NK-92 treated with Interleukin-12 subunit alpha and Interleukin-12 subunit beta, amount 100 ng/mL, for 24 hours (cell line): ENCODE measurements around the gene OMP.

Experiments used
- DNase-seq: peaks from one replicate; lab custom pipeline; 2025; lab: John Stamatoyannopoulos, UW

The OMP gene

DNA sequence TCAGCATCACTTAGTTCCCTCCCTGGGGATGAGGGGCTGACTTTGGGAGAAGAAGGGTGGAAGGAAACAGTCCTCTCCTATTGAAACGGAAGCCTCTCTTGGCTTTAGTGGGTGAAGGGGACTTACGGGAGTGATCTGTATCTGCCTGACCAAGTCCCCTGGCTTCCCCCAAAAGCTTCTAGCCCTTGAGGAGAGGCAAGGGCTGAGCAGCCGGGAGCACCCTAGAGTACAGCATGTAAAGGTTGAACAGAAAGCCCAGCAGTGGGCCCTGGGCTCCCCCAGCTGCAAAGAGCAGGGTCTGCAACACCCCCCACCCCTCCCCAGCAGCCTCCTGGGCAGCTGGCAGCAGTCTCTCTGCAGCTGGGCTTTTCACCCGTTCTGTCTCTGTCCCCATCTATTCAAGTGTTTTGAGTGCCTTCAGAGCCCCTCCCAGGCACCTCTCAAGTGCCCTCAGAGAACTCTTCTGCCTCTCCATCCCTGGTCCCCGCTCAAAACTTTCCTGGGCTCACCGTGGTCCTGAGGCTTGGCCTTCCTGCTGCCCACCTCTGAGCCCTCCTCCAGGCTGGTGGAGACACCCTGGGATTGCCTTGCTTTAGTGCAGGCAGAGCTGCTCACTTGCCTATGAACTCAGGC, 33.2 kb upstream of the OMP start:
- DNase-seq = no peak

DNA sequence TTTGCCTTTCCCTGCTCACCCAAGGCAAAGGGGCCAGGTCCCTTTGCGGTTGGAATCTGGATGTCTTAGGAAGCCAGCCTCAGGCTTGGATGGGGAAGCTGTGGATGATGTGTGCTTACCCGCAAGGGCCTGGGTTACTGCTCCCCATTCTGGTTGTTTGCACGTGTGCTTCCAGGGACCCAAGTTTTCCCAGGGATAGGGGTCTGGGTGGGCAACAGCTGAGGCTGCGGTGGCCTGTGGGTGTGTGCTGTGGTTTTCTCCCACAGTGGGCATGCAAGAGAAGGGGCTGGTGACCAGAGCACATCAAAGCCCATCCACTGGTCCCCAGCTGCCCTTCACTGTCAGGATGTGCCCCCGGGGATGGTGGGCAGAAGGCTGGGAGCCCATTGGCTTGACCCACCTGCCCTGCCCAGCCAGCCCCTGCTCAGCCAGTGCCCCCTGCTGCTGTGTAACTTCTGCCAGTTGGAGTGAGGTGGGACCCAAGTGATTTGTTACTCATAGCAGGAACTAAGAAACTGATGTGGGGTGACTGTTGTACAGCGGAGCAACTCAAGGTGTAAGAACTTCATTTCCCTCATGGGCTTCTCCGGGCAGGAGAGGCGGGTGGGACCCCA, 32.6 kb upstream of the OMP start:
- DNase-seq = no peak

DNA sequence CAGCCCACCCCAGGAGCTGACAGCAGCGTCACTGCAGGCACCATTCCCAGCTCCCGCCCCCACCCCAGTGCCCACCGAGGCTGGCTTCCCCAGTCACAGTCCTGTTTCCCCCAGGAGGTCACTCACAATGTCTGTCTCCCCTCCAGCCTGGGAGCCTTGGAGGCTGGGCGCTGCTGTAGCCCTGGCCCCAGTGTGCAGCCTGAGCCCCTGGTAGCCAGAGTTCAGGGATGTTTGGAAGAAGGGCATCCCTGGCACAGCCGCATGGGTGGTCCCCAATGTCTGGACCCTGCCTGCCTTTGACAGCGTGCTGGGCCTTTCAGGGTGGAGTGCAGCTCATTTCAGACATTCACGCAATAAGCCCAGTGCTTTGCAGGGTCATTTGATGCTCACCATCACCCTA, 31.6 kb upstream of the OMP start:
- DNase-seq = no peak

DNA sequence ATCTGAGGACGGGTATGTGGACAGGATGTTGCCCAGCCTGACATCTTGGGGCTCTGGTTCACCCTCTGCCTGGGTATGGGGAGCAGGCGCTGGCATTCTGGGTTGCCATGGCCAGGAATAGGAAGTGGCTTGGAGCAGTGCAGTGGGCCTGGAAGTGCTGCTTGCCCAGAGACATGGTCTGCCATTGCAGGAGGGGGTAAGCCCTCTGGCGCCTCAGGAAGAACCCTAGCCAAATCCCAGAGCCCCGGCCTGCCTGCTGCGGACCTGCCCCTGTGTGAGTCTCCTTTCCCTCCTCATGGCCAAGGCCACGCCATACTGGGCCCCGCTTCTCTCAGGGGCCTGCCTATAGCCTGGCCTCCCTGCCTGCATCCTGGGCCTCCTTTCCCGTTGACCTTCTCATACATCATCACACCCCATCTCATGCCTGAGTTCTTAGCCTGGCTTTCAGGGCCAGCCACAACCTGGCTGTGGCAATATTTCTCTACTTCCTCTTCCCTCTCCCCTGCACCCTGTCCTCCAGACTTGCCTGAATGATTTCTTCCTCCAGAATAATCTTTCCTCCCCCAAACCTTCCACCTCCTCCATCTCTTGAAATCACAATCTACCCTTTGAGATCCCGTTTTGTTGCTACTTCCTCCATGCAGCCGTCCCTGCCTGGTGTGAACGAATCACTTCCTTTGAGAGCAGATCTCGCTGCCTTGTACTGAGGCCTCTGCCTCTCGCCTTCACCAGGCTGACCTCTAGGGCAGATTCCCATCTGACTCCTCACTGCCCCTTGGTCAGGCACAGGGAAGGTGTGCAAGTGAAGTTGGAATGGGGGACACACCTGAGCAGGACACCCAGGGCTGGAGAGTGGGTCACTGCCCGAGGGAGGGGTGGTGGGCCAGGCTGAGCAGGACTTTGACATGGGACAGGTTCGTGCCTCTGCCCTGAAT, 30.7 kb upstream of the OMP start:
- peak; percentile 19 for DNase-seq

DNA sequence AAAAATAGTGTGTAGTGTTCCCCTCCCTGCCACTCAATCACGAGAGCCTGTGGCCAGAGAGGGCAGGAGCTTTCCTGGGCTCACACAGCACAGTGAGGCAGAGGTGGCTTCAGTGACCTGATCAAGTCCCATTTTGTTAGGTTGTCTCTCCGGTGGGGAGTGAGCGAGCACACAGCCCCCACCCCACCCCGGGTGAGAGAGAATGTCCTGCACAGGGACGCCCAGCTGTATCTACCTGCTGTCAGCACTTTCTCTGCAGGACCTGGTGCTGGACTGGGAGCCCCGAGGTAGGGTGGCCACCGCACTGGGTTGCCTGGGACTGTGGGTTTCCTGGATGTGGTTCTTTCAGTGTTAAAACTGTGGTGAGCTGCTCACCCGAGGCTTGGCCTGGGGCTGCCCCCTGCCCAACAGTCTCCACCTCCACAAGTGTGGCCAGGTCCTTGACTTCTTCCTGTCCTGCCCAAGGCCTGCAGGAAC, 29.8 kb upstream of the OMP start:
- DNase-seq = peak; percentile 67

DNA sequence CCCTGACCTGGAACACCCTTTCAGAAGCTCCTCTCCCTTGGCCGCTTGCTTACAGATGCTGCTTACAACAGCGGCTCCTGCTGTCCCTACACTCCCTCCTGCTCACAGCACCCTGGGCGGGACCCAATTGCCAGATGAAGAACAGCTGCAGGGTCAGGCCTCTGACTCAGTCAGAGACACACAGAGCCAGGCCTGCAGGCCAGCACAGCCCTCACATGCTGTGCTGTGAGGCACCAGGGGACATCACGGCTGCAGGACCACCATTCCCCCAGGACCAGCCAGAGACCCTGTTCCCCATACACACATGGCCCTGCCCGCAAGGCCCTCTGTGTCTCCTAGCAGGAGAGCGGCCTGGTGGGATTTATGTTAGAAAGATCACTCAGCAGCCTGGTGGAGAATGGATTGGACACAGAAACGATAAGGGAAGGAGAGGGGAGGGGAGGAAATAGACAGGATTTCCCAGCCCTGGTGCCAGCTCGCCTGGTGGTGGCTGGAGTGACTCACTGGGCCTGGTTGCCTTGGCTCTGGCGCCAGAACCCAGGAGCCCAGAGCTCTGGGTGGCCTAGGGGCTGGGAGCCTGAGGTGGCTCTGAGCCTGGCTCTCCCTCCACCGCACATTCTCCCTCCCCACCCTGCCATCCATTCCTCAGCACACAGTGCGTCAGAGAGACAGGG, 29.2 kb upstream of the OMP start:
- DNase-seq = no peak

DNA sequence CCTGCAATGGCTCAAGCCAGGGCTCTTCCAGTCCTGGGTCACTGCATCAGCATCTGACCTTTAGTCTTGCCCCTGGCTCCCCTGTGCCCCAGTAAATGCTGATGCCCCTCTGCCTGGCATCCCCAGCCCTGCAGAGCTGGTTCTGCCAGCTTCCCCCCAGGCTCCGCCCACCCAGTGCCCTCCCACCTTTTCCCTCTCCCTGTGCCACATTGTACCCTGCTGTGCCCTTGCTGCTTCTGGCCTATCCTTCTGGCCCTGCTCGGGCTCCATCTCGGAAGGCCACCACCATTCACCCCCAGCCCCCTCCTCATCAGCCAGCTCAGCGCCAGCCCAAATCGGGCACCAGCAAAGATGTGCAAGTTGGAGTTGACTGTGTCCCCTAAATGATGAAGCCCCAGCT, 28.4 kb upstream of the OMP start:
- DNase-seq = no peak

DNA sequence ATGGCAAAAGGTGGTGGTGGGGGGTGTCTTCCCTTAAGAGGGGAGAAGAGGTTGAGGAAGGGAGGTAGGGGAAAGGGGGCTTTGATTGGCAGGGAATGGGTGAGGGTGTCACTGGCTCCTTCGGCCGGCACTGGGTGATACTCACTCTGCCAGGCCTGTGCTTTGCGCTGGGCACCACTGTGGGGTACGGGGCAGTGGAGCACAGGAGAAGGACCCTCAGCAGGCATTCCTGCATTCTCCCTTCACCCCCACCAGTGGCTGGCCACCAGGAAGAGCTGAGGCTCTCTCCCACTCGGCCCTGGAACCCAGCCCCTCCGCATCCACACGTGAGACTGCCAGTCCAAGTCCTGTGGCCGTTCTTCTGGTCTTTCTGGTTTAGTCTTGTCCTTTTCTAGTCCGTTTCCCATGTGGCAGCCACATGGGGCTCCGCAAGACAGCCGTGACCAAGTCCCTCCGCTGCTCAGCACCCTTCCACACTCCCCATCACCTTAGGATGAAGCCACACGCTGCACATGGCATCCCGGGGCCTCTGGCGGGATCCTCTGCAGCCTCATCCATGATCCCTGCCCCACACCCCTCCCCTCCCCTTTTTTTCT, 27.9 kb upstream of the OMP start:
- DNase-seq = no peak

DNA sequence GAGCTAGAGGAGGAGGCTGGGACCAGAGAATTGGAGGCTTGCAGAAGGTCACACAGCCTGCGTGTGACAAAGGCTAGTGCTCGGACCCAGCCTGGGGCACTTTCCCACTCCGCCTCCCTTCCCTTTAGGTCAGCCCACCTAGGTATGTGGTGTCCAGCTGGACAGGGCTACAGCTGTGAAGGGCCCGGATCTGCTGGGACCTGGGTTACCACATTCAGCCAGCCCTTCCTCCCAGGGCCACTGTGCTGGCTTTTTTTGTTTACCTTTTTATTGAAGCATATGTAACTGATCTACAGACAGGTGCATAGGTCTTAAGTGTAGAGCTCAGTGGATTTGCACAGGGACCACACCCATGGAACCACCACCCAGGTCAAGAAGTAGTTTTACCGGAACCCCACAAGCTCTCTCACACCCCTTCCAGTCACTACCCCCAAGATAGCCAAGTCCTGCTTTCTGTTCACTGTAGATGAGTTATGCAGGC, 27.2 kb upstream of the OMP start:
- no peak for DNase-seq

DNA sequence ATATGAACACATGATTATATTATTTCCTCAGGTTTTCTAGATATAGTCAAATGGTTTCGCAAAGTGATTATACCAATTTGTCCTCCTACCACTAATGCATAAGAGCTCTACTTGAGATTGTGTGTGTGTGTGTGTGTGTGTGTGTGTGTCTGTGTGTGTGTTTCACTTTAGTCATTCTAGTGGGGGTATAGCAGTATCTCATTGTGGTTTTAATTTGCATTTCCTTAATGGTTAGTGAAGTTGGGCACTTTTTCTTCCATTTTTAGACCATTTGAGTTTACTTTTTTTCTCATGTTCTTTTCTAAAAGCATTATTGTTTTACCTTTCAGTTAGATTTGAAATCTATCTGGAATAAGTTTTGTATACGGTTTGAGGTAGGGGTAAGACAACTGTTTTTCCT, 23.0 kb upstream of the OMP start:
- DNase-seq = no peak

DNA sequence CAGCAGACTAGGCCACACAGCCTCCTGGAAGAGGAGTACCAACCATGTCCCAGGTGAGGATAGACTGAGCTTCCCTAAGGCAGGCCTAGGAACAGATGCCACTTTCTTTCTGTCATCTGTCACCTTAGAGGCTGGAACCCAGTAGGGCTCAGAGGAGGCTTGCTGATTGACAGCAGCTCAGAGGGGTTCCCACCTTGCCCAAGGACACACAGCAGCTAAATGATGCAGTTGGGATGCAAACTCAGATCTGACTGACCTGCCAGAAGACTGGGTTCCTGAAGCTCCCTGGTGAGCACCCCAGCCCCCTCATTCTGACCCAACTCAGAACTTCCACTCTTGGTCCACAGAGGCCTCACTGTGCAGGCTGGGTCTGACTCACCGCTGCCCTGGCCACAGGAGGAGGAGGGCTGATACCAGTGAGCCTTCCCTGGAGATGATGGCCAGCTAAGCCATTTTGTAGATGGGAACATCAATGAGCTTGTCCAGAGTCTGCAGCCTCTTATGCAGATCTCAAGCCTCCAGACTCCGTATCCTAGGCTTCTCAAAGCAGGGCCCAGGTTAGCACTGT, 21.9 kb upstream of the OMP start:
- DNase-seq = no peak

DNA sequence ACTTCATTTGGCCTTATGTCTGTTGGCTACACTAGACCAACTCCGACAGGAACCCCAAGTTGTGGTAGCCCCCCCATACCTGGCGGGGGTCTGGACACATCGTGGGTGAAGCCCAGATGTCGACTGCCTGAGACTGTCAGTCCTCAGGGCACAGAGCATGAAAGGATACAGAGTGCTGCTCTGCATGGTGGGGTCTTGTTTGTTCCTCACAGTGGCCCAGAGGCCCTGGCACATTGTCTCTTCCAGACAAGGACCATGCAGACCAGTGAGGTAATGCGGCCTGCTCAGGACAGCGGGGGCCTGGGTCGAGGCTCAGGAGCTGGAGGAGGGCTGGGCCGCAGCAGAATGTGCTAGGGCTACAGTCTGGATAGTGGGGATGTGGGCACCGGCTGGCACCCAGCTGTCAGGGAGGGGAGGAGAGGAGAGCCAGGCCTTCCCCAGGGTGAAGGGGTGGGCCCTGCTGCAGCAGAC, 21.2 kb upstream of the OMP start:
- DNase-seq = no peak

DNA sequence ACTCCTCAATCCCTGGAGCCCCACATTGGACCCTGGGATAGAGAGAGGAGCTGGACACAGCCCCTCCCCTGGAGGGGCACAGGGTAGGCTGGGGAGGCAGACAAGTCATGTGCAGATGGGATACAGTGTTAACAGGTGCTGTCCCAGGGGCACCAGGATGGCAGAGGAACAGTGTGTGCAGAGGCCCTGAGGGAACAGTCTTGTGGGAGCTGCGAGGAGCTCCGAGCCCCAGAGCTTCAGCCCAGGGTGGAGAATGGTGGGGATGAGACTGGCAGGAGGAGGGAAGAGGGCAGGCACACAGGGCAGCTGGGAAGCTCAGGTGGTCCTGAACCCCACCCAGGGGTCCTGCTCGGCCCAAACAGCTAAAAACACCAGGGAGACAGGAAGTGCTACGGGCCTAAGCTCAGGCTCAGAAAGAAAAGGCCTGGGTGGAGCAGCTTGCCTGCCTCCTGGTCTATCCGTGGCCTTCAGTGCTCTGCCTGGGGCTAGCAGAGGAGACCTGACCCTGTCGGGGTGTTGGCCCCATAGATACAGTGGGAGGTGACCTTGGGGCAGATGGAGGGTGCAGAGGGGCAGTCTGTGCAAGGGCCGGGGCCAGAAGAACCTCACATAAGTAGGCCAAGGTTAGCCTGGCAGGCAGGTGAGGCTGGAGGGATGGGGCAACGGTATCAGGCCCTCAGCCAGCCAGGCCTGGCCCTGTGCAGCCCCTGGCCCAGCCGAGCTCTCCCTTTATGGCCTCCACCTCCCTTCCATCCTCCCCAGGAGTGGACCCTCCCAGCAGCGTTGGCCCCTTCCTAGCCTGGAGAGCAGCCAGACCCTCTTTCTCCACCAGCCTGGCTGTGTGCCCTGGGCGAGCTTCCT, 20.4 kb upstream of the OMP start:
- DNase-seq = no peak

DNA sequence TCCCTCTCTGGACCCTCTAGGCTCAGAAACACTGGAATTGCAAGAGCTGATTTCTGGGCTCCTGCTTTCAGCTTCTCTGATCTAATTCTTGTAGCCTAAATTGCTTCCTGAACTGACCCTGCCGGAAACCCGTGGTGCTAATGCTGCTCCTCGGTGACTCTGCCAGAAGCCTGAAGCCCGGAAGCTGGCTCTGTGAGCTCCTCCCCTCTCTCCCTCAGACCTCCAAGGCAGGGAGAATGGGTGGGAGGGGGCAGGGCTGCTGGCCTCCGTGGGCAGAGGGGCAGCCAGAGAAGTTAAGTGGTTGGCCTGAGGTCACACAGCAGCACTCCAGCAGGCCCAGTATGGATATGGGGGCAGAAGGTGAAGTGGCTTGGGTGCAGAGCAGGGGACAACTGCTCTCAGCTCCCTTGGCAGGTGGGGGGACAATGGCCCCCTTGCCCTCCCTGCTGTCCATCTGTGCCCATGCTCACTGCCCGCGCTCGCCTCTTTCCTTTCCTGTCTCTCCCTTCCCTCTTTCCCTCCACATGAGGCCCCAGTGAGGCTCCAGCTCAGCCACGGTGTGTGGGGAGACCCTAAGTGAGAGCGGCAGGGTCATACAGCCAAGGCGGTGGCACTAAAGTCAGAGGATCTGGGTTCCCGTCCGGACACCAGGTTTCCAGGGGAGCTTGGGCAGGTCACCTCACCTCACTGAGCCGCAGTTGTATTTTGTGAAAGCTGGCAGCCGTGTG, 19.6 kb upstream of the OMP start:
- no peak for DNase-seq

DNA sequence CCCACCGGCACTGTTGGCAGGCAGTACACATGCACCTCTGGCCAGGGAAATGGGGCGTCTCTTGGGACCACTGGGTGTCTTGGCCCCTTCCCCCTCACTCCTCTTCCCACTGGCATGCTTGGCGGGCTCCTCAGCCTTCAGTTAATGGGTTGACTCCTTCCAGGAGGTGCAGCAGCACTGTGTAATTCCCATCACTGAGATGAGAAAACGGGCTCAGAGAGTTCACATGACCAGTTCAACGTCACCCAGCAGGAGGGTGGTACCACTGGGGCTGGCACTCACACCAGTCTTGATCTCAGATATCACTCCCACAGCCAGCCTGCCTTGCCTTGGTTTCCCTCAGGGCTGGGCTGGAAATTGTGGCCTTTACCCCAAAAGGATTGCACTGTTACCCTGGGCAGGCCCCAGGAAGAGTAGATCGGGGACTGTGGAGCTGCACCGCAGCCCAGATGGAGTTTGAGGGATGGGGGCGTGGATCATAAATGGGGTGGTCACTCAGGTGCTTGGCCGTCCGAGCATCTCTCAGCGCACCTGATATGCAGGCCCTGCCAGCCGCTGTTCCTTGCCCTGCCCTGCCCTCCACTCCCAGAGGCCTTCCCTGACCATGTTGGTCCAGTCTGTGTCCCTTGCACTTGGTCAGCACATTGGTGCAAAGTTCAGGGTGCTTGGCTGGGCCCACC, 18.9 kb upstream of the OMP start:
- DNase-seq = no peak

DNA sequence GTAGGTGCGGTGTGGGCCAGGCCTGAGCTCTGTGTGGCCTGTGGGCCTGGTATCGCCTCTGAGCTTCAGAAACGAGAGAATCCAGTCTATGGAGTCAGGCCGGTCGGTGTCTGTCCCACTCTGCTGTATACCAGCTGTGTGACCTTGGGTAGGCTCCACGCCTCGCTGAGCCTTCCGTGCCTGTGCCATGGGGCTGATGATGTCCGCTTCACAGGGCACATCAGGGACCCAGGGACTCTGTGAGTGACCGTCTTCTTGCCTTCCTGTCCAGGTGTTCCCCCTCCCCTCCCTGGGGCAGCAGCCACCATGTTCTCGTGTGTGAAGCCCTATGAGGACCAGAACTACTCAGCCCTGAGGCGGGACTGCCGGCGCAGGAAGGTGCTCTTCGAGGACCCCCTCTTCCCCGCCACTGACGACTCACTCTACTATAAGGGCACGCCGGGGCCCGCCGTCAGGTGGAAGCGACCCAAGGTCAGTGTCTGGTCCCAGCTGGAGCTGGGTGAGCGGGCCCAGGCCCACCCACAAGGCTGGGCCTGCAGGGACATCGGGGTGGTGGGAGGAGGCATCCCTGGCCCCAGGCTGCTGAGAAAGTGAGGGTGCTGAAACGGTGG, 18.0 kb upstream of the OMP start:
- no peak for DNase-seq

DNA sequence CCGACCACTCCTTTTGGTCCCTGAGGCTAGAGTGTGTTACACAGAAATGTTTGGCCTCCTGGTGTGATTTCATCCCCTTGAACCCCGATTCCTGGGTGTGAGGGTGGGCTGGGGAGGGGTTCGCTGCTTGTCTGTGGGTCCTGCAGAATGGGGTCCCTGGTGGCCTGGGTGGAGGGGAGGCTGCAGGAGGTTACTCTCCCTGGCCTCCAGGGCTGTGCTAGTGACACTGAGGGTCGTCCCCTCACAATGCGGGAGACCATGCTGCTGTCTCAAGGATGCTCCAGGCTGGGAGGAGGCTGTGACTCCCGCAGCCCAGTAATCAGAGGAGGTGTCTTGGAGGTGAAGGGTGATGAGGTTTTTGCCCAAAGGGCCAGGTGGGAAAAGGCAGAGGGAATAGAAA, 17.0 kb upstream of the OMP start:
- no peak for DNase-seq
